GM19193 (cell line): ENCODE measurements around the gene AMDHD2.
A peak's percentile ranks its signal among the peaks of the same experiment; 100 is the strongest.

Source experiments
- POLR2A ChIP-seq: IDR thresholded peaks from 4 replicates; pipeline ENCODE4 v1.6.1; 2011; ENCODE audit not compliant: insufficient read depth, insufficient read length; ENCODE audit errors: extremely low read depth

AMDHD2 gene

DNA sequence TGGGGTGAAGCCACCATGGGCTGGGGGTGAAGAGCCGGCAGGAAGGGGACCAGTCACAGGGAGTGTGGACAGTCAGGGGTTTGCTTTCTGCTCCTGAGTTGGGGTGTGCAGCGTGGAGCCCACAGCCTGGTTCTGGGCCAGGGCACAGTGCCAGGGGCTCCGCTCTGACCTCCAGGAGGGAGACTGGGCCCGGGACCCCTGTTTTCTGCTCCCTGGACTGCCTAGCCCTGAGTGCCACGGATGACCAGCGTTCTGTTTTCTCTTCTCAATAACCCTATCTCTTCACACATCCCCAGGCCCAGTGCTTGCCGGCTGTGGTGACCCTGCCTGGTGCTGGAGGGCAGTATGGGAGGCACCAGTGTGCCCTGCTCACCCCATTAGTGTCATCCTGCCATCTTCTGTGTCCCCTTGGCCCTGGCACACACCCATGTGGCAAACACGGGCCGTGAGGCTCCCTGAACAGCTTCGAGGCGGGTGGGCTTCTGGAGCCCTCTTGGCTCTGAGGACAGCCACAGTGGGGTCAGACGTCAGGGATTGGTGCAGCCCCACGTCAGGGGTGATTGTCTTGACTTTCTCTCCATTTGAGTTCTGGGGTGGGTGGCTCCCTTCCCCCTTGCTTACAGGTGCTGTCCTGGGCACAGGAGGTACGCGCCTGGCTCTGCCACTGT lies 9.9 kb downstream of the AMDHD2 start:
- TF ChIP-seq POLR2A, result no peak

GRCh38 chr16:2530629-2531318 lies 10.6 kb downstream of the AMDHD2 start:
- no peak for TF ChIP-seq POLR2A

- TF ChIP-seq POLR2A, result no peak
These were observed 11.2 kb downstream of the AMDHD2 start, which contains the start of gene CEMP1 for GRCh38 chr16:2531371-2531695. Gene CEMP1 (minus strand): TSS chr16:2531408. CDS start chr16:2531073, 335 bp downstream.

DNA sequence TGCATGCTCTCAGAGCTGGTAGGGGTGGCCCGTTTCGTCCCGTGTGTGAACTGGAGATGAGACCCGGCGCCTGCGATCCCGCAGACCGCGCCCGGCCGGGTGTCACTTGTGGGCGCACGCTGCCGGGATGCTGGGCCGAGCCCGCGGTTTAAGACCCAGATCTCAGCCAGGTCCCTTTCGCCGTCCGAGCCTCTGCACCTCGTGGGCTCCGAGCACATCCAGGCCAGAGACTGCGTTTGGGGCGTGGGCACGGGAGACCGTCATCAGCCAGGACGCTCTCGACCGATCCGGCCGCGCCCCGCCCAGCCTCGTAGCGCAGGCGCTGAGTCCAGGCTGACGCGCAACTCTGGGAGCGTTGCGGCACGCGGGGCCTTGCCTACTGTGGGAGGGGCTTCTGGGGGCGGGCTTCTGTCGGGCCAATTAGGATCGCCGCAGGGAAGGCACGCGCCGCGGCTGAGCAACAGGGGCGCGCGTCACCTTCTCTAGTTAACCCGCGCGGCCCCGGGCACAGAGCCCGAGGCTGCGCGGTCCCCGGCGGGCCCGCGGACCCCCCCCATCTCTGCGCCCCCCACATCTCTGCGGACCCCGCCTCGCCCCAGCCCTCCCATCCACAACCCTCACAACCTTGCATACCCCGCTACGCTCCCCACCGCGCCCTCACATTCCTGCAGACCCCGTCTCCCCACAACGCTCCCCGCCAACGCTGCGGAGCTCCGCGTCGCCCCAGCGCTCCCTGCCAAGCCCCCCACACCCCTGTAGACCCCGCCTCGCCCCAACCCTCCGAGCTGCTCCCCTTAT lies 11.7 kb downstream of the AMDHD2 start:
- peak; percentile 68 for TF ChIP-seq POLR2A

DNA sequence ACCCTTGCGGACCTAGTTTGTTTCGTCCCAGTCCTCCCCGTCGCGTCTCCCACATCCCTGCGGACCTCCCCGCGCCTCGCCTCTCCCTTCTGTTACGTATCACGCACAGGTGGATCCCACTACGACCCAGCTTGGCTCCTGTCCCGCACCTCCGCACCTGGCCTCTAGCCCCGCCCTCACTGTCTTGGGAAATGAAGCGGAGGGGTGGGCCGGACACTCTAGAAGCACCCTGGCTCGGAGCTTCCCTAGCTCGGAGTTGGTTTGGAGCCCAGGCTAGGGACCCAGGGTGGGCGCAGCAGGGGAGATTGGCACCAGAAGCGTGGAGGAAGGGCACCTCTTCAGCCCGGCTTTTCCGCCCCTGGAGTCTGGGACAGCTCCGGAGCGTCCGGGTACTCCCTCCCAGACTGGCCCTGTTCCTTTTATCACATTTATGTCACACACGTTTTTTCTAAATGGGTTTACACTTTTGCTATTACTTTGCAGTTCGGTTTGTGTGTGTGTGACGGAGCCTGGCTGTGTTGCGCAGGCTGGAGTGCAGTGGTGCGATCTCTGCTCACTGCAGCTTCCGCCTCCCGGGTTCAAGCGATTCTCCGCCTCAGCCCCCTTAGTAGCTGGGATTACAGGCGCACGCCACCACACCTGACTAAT lies 12.4 kb downstream of the AMDHD2 start:
- TF ChIP-seq POLR2A, result no peak

GRCh38 chr16:2533912-2534311 lies 13.7 kb downstream of the AMDHD2 start:
- no peak for TF ChIP-seq POLR2A

- TF ChIP-seq POLR2A, result no peak
These were observed 15.4 kb downstream of the AMDHD2 start for GRCh38 chr16:2535625-2536013.

- TF ChIP-seq POLR2A, result peak; percentile 73
These were observed 17.5 kb downstream of the AMDHD2 start, which contains the start of gene PDPK1 for GRCh38 chr16:2537451-2538379. Gene PDPK1 (plus strand): TSS chr16:2538021. CDS start chr16:2538113, 92 bp downstream.
